ENCODE measurements around the gene ASPSCR1. TPM values are rescaled to one million over a fixed set of nuclear protein-coding genes. Genes with fewer than 3 reads are reported as not detected.
A peak's percentile ranks its signal among the peaks of the same experiment; 100 is the strongest.
"Not testable (repeated sequence)": the region's sequence is repeated elsewhere in the genome, so short reads cannot be mapped to it uniquely, and the experiment has no call there.

The ASPSCR1 gene
- total RNA-seq, 1 experiment from 2014 or later = 54.9 TPM

GRCh38 chr17:81980707-81981343, 3.4 kb downstream of the ASPSCR1 start:
- Histone ChIP-seq H3K4me3 (no peak overlapping the region), H3K27me3 (ENCODE audit: insufficient read depth, low read depth) (no peaks in the 10 kb centered on the region), H3K4me1 (replicated peaks; ENCODE audit: insufficient read depth) (peaks cover 33% of the 10 kb centered on the region), H3K27ac (peak overlapping the region; percentile 86), H3K4me2 (peak overlapping the region; percentile 61), H2AFZ (no peak overlapping the region), H3K79me2 (ENCODE audit: low read depth) (peaks cover 4% of the 10 kb centered on the region; the same call in 1 of the 2 replicates), H4K20me1 (ENCODE audit: insufficient read depth) (0 out of 2 replicates have a peak, but pooled peaks cover 5% of the 10 kb centered on the region), H3K9me3 (ENCODE audit: insufficient read depth, low read depth) (no peaks in the 10 kb centered on the region), H3K9me2 (ENCODE audit: insufficient read depth) (no peaks in the 10 kb centered on the region), H3K36me3 (ENCODE audit: low read depth) (no peaks in the 10 kb centered on the region), H3F3A (ENCODE audit: insufficient read depth, low read depth) (peaks cover 32% of the 10 kb centered on the region)
- ChIA-PET CTCF (interaction anchor here (1.2 kb wide), 1 partner anchor 21 kb away, joined by 4 read pairs; no protein-coding TSS in a partner anchor), POLR2A (ENCODE audit: unreplicated experiment) (interaction anchor here (0.5 to 0.7 kb wide), 2 partner anchors 8 to 11 kb away, joined by 3 to 4 read pairs; no protein-coding TSS in a partner anchor)
- intact Hi-C loops (cut with micrococcal nuclease; ENCODE audit: unreplicated experiment) = loop anchor here (1.0 to 2.0 kb wide), 4 partner anchors 22 to 68 kb away; partner anchors contain the start of genes LRRC45 and MAFG
- TF ChIP-seq EZH2 (IDR thresholded peaks at IDR 0.05; ENCODE audit: low read depth) = no peak
- TF ChIP-seq CTCF (conservative IDR thresholded peaks at IDR 0.05) = no peak
- DNase-seq = peak; percentile 87 to 92
- BruUV-seq (replicated peaks) = no TSS peak

- Histone ChIP-seq H3K27ac (peak overlapping the region; percentile 86), H3K4me1 (replicated peaks; ENCODE audit: insufficient read depth) (peaks cover 33% of the 10 kb centered on the region), H3K4me2 (peak overlapping the region; percentile 61), H3F3A (ENCODE audit: insufficient read depth, low read depth) (peaks cover 32% of the 10 kb centered on the region)
- intact Hi-C loops (cut with micrococcal nuclease; ENCODE audit: unreplicated experiment) = loop anchor here (2.0 kb wide), 2 partner anchors 55 to 69 kb away; partner anchors contain the start of gene MAFG
- H3K27me3 ChIP-seq (ENCODE audit: insufficient read depth, low read depth); H2AFZ ChIP-seq; H4K20me1 ChIP-seq (ENCODE audit: insufficient read depth); H3K4me3 ChIP-seq; H3K9me3 ChIP-seq (ENCODE audit: insufficient read depth, low read depth); BruUV-seq (replicated peaks); H3K79me2 ChIP-seq (ENCODE audit: low read depth); H3K9me2 ChIP-seq (ENCODE audit: insufficient read depth); H3K36me3 ChIP-seq (ENCODE audit: low read depth); POLR2A ChIA-PET (ENCODE audit: unreplicated experiment): not testable (repeated sequence)
- CTCF ChIA-PET = interaction anchor here (1.2 kb wide), 1 partner anchor 22 kb away, joined by 4 read pairs; no protein-coding TSS in a partner anchor
- DNase-seq = peak; percentile 78 to 82
Observed at GRCh38 chr17:81981511-81981910, 4.1 kb downstream of the ASPSCR1 start.

- no peak overlapping the region for H3K4me2 ChIP-seq
- H3K9me2 ChIP-seq (ENCODE audit: insufficient read depth) = no peaks in the 10 kb centered on the region
- no peaks in the 10 kb centered on the region for H3K36me3 ChIP-seq (ENCODE audit: low read depth)
- no peak overlapping the region for H2AFZ ChIP-seq
- H3K9me3 ChIP-seq (ENCODE audit: insufficient read depth, low read depth) = no peaks in the 10 kb centered on the region
- ChIA-PET CTCF (no interaction called here), POLR2A (ENCODE audit: unreplicated experiment) (no interaction called here)
- TF ChIP-seq EZH2 (IDR thresholded peaks at IDR 0.05; ENCODE audit: low read depth) (no peak), CTCF (conservative IDR thresholded peaks at IDR 0.05) (no peak)
- no peak overlapping the region for H3K4me3 ChIP-seq
- peaks cover 32% of the 10 kb centered on the region for H3F3A ChIP-seq (ENCODE audit: insufficient read depth, low read depth)
- H3K27me3 ChIP-seq (ENCODE audit: insufficient read depth, low read depth) = no peaks in the 10 kb centered on the region
- H3K79me2 ChIP-seq (ENCODE audit: low read depth) = peaks cover 4% of the 10 kb centered on the region; the same call in 1 of the 2 replicates
- DNase-seq = no peak
- peaks cover 33% of the 10 kb centered on the region for H3K4me1 ChIP-seq (replicated peaks; ENCODE audit: insufficient read depth)
- no peak overlapping the region for H3K27ac ChIP-seq
- H4K20me1 ChIP-seq (ENCODE audit: insufficient read depth) = 0 out of 2 replicates have a peak, but pooled peaks cover 5% of the 10 kb centered on the region
- intact Hi-C loops (cut with micrococcal nuclease; ENCODE audit: unreplicated experiment) = no loop called here
- no TSS peak for BruUV-seq (replicated peaks)
Observed at GRCh38 chr17:81983011-81983638, 5.7 kb downstream of the ASPSCR1 start.
